Measurements from ENCODE around the gene FSIP1. TPM values are rescaled to one million over a fixed set of nuclear protein-coding genes. Genes with fewer than 3 reads are reported as not detected.
A peak's percentile ranks its signal among the peaks of the same experiment; 100 is the strongest.

The FSIP1 gene
- polyA plus RNA-seq, 3 donors = 0.10 to 0.48 (median 0.21) TPM

- intact Hi-C loops (cut with micrococcal nuclease) = loop anchor here (2.0 to 10.0 kb wide), 9 partner anchors 115 to 762 kb away; no protein-coding TSS in a partner anchor
- Histone ChIP-seq H4K20me1 (ENCODE audit: insufficient read depth, low read length) (peaks cover 24% of the 10 kb centered on the region), H3K27ac (ENCODE audit: low read depth in 1 of 2, low read length in 2 of 2) (peak overlapping the region in 1 of 2 donors; percentile 79), H3K4me1 (ENCODE audit: control insufficient read depth in 1 of 2, insufficient read depth in 2 of 2, low read length in 2 of 2) (peaks cover 24 to 39% of the 10 kb centered on the region in 2 donors), H3K9me3 (replicated peaks in 1 of 2; ENCODE audit: control insufficient read depth in 1 of 2, insufficient read depth in 1 of 2, low read length in 2 of 2) (no peaks in the 10 kb centered on the region), H3K4me3 (replicated peaks in 1 of 3; ENCODE audit: low read depth in 2 of 3, low read length in 3 of 3) (peak overlapping the region in 2 of 3 experiments; percentile 18 to 76), H3K9ac (ENCODE audit: insufficient read depth, low read length, poor library complexity, severe bottlenecking) (peak overlapping the region; percentile 81), H3K79me2 (ENCODE audit: insufficient read depth, low read length) (no peaks in the 10 kb centered on the region), H3K27me3 (ENCODE audit: control insufficient read depth in 2 of 2, insufficient read depth in 2 of 2, low read length in 2 of 2) (peaks cover 5 to 35% of the 10 kb centered on the region in 2 donors), H2AFZ (ENCODE audit: insufficient read depth, low read depth, low read length, poor library complexity, severe bottlenecking) (peak overlapping the region; percentile 77), H3K36me3 (replicated peaks in 1 of 2; ENCODE audit: control insufficient read depth in 1 of 2, insufficient read depth in 2 of 2, low read length in 2 of 2) (peaks cover 3 to 27% of the 10 kb centered on the region in 2 donors), H3K4me2 (replicated peaks; ENCODE audit: extremely low read depth, low read length, poor library complexity, severe bottlenecking) (peak overlapping the region; percentile 78)
- Mint-ChIP-seq H3K9me3 (peaks cover 0 to 5% (median 2%) of the 10 kb centered on the region in 7 donors), H3K27me3 (ENCODE audit: low read depth in 3 of 3) (peaks cover 21 to 61% (median 44%) of the 10 kb centered on the region in 3 donors), H3K4me1 (peaks cover 42% of the 10 kb centered on the region), H3K4me3 (peak overlapping the region; percentile 98), H3K36me3 (peaks cover 36 to 39% of the 10 kb centered on the region in 2 donors), H3K27ac (peak overlapping the region; percentile 38 to 91 (median 84))
- 81% methylated on average over 7 of the region's 18 CpGs for WGBS (ENCODE audit: insufficient coverage)
- DNase-seq = no peak
- TF ChIP-seq, protein P1, sequence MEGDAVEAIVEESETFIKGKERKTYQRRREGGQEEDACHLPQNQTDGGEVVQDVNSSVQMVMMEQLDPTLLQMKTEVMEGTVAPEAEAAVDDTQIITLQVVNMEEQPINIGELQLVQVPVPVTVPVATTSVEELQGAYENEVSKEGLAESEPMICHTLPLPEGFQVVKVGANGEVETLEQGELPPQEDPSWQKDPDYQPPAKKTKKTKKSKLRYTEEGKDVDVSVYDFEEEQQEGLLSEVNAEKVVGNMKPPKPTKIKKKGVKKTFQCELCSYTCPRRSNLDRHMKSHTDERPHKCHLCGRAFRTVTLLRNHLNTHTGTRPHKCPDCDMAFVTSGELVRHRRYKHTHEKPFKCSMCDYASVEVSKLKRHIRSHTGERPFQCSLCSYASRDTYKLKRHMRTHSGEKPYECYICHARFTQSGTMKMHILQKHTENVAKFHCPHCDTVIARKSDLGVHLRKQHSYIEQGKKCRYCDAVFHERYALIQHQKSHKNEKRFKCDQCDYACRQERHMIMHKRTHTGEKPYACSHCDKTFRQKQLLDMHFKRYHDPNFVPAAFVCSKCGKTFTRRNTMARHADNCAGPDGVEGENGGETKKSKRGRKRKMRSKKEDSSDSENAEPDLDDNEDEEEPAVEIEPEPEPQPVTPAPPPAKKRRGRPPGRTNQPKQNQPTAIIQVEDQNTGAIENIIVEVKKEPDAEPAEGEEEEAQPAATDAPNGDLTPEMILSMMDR (IDR thresholded peaks at IDR 0.05) = no peak
These were observed 203.0 kb downstream of the FSIP1 start for GRCh38 chr15:39579487-39580116.

DNA sequence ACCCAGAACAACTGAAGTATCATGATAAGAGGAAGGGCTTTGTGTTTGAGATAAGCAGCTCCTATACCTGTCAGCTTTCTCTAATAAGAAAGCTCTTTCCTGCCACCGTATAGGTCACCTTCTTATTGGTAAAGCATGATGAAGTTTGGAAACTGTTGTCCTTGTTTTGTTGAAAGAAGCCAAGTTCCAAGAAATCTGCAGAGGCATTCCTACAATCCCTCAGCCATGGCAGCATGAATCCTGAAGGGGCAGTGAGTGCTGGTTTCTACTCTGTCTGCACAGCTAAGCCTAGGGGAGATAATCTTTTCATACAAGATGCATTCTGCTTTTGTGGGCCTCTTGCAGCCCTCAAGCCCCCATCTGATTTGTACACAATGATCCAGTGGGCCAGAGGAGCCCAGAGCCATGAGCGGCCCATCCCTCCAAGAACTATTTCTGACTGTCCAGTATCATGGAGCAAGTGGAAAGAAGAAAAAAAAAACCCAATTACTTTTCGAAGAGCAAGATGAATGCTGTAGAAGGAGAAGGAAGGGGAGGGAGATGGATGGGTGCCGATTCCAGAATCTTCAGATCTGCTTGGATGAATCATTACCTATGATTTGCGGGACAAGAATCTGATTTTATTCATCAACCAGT is 203.7 kb downstream of the FSIP1 start:
- Histone ChIP-seq H3K4me3 (replicated peaks in 1 of 3; ENCODE audit: low read depth in 2 of 3, low read length in 3 of 3) (no peak overlapping the region), H3K4me2 (replicated peaks; ENCODE audit: extremely low read depth, low read length, poor library complexity, severe bottlenecking) (no peak overlapping the region), H3K27me3 (ENCODE audit: control insufficient read depth in 2 of 2, insufficient read depth in 2 of 2, low read length in 2 of 2) (peaks cover 7 to 35% of the 10 kb centered on the region in 2 donors), H2AFZ (ENCODE audit: insufficient read depth, low read depth, low read length, poor library complexity, severe bottlenecking) (no peak overlapping the region), H3K9ac (ENCODE audit: insufficient read depth, low read length, poor library complexity, severe bottlenecking) (no peak overlapping the region), H3K36me3 (replicated peaks in 1 of 2; ENCODE audit: control insufficient read depth in 1 of 2, insufficient read depth in 2 of 2, low read length in 2 of 2) (peaks cover 2 to 20% of the 10 kb centered on the region in 2 donors), H3K27ac (ENCODE audit: low read depth in 1 of 2, low read length in 2 of 2) (no peak overlapping the region), H3K79me2 (ENCODE audit: insufficient read depth, low read length) (no peaks in the 10 kb centered on the region), H3K4me1 (ENCODE audit: control insufficient read depth in 1 of 2, insufficient read depth in 2 of 2, low read length in 2 of 2) (peaks cover 24 to 39% of the 10 kb centered on the region in 2 donors), H4K20me1 (ENCODE audit: insufficient read depth, low read length) (peaks cover 24% of the 10 kb centered on the region), H3K9me3 (replicated peaks in 1 of 2; ENCODE audit: control insufficient read depth in 1 of 2, insufficient read depth in 1 of 2, low read length in 2 of 2) (no peaks in the 10 kb centered on the region)
- Mint-ChIP-seq H3K36me3 (peaks cover 30 to 33% of the 10 kb centered on the region in 2 donors), H3K9me3 (peaks cover 0 to 5% (median 2%) of the 10 kb centered on the region in 7 donors), H3K4me3 (peak overlapping the region in 1 of 2 donors; percentile 64), H3K4me1 (peaks cover 41% of the 10 kb centered on the region), H3K27ac (peak overlapping the region in 3 of 7 donors; percentile 18 to 73 (median 40)), H3K27me3 (ENCODE audit: low read depth in 3 of 3) (peaks cover 19 to 63% (median 41%) of the 10 kb centered on the region in 3 donors)
- TF ChIP-seq, protein P1 (IDR thresholded peaks at IDR 0.05) = no peak
- intact Hi-C loops (cut with micrococcal nuclease) = loop anchor here in 1 of 2 donors (5.0 to 10.0 kb wide), 2 partner anchors 114 to 762 kb away; no protein-coding TSS in a partner anchor
- no peak for DNase-seq
- no CpG with 5 or more reads among the region's 5 CpGs for WGBS (ENCODE audit: insufficient coverage)

Measured in CD14-positive monocyte (primary cell).